GM21423 (cell line): ENCODE results near the gene RFX3.
A peak's percentile ranks its signal among the peaks of the same experiment; 100 is the strongest.

Source experiments
- ATAC-seq: cut with Tn5 transposase; IDR thresholded peaks from one replicate; pipeline ENCODE4 v1.9.1; 2021; ENCODE audit warnings: mild to moderate bottlenecking, moderate library complexity; ENCODE audit not compliant: unreplicated experiment

Gene RFX3

DNA sequence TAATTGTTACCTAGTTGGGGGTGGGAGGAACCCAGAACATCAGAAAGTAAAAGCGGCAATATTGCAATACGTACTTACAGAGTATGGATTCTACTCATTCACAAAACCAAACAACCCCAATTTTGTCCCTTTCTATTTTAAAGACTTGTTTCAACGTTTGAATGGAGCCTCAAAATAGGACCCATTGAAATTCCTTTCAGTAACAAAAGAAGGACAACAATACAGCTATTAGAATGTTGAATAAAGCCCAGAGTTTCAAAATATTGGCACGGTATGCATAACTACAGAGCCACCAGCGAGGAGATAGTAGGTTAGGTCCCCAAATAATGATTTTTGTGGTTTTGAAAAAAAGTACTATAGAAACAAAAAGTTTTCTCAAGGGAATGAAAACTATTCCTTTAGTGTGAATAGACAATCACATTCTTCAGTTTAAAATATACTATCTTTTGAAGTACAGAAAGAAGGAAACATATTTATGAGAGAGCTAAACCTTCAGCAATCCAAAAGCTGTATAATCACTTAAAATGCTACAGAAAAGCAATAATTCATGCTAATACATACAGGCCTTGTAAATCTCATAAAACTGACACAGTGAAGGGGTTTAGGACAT lies 235.5 kb downstream of the RFX3 start:
- no peak for ATAC-seq

DNA sequence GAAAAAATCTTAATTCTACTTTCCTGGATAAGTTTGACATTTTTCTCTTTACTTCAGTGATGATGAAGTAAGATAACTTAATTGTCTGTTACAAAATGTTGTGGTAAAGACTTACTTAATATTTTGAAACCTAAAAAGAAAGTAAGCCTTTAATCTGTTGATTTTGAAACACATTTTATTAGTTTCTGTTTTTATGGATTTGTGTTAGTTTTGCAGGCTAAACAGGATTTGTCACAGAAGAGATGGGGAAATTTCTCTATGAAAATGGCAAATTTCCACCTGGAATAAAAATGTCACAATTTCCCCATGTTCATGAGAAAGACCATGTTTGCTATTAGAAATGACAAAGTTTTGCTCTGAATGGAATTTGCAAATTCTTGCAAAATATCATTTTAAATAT lies 237.1 kb downstream of the RFX3 start:
- ATAC-seq, result no peak

GRCh38 chr9:3285365-3286161 lies 240.2 kb downstream of the RFX3 start:
- no peak for ATAC-seq

- ATAC-seq, result no peak
Measured at GRCh38 chr9:3282365-3282764, 243.4 kb downstream of the RFX3 start.

GRCh38 chr9:3281399-3281798 lies 244.4 kb downstream of the RFX3 start:
- ATAC-seq, result peak; percentile 56

DNA sequence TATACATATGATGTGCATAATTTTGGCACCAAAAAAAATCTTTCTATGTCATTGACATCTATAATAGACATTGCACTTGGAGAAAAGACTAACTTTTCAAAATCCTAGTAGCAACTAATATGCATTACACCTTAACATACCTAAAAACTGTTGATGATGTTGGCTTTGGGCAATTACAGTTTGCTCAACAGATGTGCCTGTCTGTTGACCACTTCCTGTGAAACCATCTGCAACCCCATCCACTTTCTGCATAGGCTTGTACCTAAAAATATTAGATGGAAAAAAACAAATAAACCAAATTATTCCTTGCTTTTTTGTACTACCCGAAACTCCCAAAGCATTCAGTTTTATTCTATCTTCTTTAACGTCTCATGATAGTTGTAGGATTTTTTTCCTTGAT lies 248.6 kb downstream of the RFX3 start:
- peak; percentile 65 for ATAC-seq

- no peak for ATAC-seq
Measured at GRCh38 chr9:3271581-3271980, 254.2 kb downstream of the RFX3 start.

GRCh38 chr9:3271157-3271556 lies 254.6 kb downstream of the RFX3 start:
- no peak for ATAC-seq

DNA sequence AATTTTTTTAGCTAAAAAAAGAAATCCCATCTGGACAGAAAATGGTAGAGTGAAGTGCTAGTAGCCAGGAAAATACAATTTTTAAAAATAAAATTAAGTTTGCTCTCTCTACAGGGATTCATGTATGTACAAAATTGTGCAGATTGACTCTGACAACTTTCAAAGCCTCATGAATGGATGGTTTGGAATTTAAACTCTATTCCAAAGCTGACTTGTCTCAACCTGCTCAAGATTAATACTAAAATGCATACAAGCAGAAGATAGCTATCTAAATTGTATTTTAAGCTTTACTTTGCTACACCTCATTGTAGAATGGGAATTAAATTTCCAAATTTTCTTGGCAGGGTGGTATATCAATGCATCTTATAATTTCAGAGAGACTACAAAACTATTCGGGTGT lies 257.6 kb downstream of the RFX3 start:
- no peak for ATAC-seq

DNA sequence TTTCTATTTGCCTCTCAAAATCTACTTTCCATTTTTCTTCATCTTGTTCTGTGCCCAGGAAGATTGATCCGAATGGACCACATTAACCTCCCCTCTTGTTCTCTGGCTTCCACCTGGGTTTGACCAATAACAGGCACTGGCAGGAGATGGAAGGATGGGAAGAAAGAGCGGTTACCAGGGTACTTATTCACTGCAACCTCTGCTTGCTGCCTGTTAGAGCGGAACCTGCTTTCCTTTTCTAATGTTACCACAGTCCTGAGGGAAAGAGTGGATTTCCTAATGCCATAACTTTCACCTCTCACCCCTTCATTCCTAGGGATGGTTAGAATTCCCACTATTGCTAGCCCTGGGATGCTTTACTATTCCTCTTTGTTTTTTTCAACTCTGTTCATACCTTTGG lies 262.1 kb downstream of the RFX3 start:
- no peak for ATAC-seq

DNA sequence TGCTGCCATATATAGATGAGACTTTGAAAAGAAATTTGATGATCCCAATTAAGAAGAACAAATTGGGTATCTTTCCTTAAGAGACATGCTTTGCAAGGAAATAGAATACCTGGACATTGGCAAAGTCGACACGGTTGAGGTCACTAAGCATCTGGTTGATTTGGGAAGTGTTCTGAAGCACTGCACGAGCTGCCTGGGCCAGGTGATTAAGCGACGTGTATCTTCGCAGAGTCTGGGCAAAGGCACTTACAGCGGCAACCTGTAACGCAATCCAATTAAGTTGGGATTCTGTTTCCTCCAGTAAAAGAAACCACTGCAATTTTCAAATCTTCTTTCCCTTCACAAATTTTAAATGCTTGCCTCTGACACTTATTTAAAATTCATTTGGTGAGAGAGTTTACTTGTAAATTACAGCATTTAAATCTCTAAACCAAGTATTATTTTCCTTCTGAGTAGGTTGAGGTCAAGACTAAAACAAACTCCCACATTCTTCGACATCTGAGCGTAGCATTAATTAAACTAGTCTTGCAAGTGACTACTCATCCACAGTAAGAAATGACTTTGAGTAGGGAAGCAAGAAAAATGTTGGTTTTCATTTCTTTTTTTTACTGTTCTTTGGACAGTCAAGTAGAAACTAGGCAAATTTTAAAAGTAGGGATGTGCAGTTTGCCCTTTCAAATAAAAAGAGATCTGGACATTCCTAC lies 262.8 kb downstream of the RFX3 start:
- no peak for ATAC-seq

GRCh38 chr9:3261484-3261883 lies 264.3 kb downstream of the RFX3 start:
- no peak for ATAC-seq

GRCh38 chr9:3256571-3257330 lies 269.1 kb downstream of the RFX3 start:
- no peak for ATAC-seq

DNA sequence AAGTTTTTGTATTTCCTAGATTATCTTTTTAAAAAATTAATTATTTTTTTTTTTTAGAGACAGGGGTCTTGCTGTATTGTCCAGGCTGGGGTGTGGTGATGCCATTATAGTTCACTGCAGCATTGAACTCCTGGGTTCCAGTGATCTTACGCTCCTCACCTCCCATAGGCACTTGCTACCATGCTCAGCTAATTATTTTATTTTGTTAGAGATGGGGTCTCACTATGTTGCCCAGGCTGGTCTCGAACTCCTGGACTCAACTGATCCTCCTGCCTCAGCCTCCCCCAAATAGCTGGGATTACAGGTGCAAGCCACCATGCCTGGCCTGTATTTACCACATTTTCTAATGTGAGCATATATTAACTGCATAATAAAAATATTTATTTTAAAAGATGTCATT lies 274.5 kb downstream of the RFX3 start:
- ATAC-seq, result no peak

- no peak for ATAC-seq
Measured at GRCh38 chr9:3250741-3251140, 275.1 kb downstream of the RFX3 start.

DNA sequence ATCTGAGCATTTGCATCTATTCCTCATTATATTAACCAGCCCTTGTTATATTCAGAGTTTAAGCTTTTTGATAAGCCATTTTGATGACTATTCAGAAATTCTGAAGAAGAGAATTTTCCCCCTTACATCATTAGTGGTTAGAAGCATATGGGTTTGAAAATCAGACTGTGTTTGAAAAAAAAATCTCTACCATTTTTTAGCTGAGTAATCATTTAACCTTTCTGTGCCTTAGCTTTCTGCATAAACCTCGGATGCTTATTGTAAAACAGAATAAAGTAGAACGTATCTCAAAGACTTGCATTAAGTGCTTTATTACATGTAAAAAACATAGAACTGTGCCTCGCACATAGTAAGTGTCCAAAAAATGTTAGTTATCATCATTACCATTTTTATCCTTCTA lies 278.6 kb downstream of the RFX3 start:
- ATAC-seq, result no peak

DNA sequence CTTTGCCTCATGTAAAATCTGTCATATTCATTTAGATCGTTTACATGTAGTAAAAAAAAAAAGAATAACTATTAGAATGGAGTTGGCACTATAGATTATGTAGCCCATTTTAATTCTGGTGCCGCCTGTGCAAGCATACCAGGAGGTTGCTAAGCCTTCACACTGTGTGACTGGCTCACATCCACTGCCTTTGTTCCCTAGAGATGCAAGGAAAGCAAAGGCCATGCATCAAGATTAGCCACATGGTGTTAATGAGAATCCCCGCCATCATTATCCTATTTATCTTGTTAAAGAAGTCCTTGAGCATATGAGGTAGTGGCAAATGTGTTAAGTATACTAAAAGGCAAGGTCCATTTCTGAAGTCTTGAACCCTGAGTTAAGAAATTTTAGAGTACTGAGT lies 279.6 kb downstream of the RFX3 start:
- ATAC-seq, result no peak

DNA sequence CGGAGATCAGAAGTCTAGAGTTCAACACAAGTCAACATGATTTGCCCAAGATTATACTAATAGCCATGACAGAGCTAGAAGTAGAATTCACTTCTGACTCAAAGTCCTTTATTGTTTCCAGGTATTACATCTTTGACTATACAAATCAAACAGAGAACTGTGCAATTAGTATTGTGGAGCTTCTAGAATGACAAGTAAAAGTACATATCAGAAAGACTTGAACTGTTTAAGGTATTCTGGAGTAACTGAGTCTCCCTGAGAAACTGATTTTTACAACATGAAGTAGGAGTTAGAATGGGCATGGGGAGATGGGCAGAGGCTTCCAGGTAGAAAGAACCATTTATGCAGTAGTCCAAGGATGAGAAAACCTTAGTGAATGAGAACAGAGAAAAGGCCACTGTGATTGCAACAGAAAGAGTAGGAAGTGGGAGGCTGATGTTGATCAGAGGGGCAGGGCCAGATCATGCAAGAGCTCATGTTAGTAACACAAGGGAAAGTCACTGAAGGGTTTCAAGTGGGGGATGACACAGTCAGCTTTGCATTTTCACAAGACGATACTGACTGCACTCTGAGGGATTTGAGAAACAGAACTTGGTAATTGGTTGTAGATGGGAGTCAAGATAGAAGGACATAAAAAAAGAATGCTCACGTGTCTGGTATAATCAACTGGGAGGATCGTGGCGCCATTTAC lies 280.7 kb downstream of the RFX3 start:
- peak; percentile 56 for ATAC-seq

- ATAC-seq, result no peak
Measured at GRCh38 chr9:3243683-3244082, 282.1 kb downstream of the RFX3 start.

- ATAC-seq, result no peak
Measured at GRCh38 chr9:3241290-3241689, 284.5 kb downstream of the RFX3 start.
